Amniotic epithelial cell (primary cell): Measurements from ENCODE around the gene CLPTM1L.
"Not testable (repeated sequence)": the region's sequence is repeated elsewhere in the genome, so short reads cannot be mapped to it uniquely, and the experiment has no call there.

Source experiments
- DNase-seq: peaks from one replicate; pipeline ENCODE4 v3.0.0-alpha.2; 2010; ENCODE audit warnings: low read depth

Gene CLPTM1L

GRCh38 chr5:1360367-1360766, 15.5 kb upstream of the CLPTM1L start:
- DNase-seq = not testable (repeated sequence)

GRCh38 chr5:1359713-1360112, 14.8 kb upstream of the CLPTM1L start:
- DNase-seq = no peak

- DNase-seq = no peak
These were observed 14.2 kb upstream of the CLPTM1L start for GRCh38 chr5:1359031-1359645.

GRCh38 chr5:1358726-1359025, 13.8 kb upstream of the CLPTM1L start:
- no peak for DNase-seq

GRCh38 chr5:1357946-1358725, 13.2 kb upstream of the CLPTM1L start:
- DNase-seq = no peak

- no peak for DNase-seq
These were observed 12.2 kb upstream of the CLPTM1L start for GRCh38 chr5:1356873-1357787.

- DNase-seq = no peak
These were observed 9.7 kb upstream of the CLPTM1L start for GRCh38 chr5:1354576-1354975.

- no peak for DNase-seq
These were observed 7.6 kb upstream of the CLPTM1L start for GRCh38 chr5:1352231-1353219.

GRCh38 chr5:1351156-1351555, 6.3 kb upstream of the CLPTM1L start:
- no peak for DNase-seq

- DNase-seq = no peak
These were observed 4.3 kb upstream of the CLPTM1L start for GRCh38 chr5:1349246-1349645.

- no peak for DNase-seq
These were observed 4.0 kb upstream of the CLPTM1L start for GRCh38 chr5:1348986-1349245.

- DNase-seq = no peak
These were observed 2.7 kb upstream of the CLPTM1L start for GRCh38 chr5:1347571-1347970.

- no peak for DNase-seq
These were observed 1.9 kb upstream of the CLPTM1L start for GRCh38 chr5:1346627-1347440.

- DNase-seq = no peak
These were observed 1.2 kb upstream of the CLPTM1L start for GRCh38 chr5:1345876-1346626.

GRCh38 chr5:1343931-1344901, 683 bp downstream of the CLPTM1L start:
- DNase-seq = peak; percentile 7

GRCh38 chr5:1343315-1343751, 1.6 kb downstream of the CLPTM1L start:
- no peak for DNase-seq

GRCh38 chr5:1342711-1343110, 2.2 kb downstream of the CLPTM1L start:
- not testable (repeated sequence) for DNase-seq

- no peak for DNase-seq
These were observed 2.6 kb downstream of the CLPTM1L start for GRCh38 chr5:1342268-1342667.

- DNase-seq = no peak
These were observed 3.0 kb downstream of the CLPTM1L start for GRCh38 chr5:1341863-1342262.
